Measurements from ENCODE around the gene ASNSD1. TPM values are rescaled to one million over a fixed set of nuclear protein-coding genes. Genes with fewer than 3 reads are reported as not detected.
"Not testable (repeated sequence)": the region's sequence is repeated elsewhere in the genome, so short reads cannot be mapped to it uniquely, and the experiment has no call there.

The ASNSD1 gene
- total and polyA plus RNA-seq, 7 experiments from 2014 or later, result 24.0 to 69.3 (median 44.8) TPM

GRCh38 chr2:189685540-189686229 is 24.4 kb downstream of the ASNSD1 start:
- Histone ChIP-seq H3K27ac (ENCODE audit: low read depth, low read length) (no peak overlapping the region), H3K9me3 (ENCODE audit: control insufficient read depth in 2 of 3, low read length in 3 of 3) (no peaks in the 10 kb centered on the region), H3K36me3 (ENCODE audit: control insufficient read depth in 2 of 3, insufficient read depth in 3 of 3, low read length in 3 of 3) (no peaks in the 10 kb centered on the region), H3K4me3 (ENCODE audit: low read length) (no peak overlapping the region), H3K27me3 (ENCODE audit: control insufficient read depth in 2 of 2, insufficient read depth in 2 of 2, low read length in 2 of 2) (no peaks in the 10 kb centered on the region), H3K4me1 (ENCODE audit: control insufficient read depth in 2 of 2, insufficient read depth in 2 of 2, low read length in 2 of 2) (peaks cover 3 to 6% of the 10 kb centered on the region in 2 donors)
- Mint-ChIP-seq H3K9me3 (peaks cover 0 to 4% (median 0%) of the 10 kb centered on the region in 11 donors), H3K4me1 (peaks cover 8 to 38% (median 20%) of the 10 kb centered on the region in 7 donors), H3K36me3 (peaks cover 0 to 9% (median 3%) of the 10 kb centered on the region in 5 donors), H3K27ac (peak overlapping the region in 2 of 9 donors; percentile 0 to 55), H3K4me3 (no peak overlapping the region), H3K27me3 (no peaks in the 10 kb centered on the region)
- POLR2A ChIA-PET, result interaction anchor here (0.6 kb wide), 1 partner anchor 15 kb away, joined by 5 read pairs; no protein-coding TSS in a partner anchor
- ATAC-seq (no peak), DNase-seq (no peak)
- intact Hi-C loops (cut with micrococcal nuclease), result loop anchor here in 1 of 2 donors (1.0 kb wide), 1 partner anchor 11 kb away; the partner anchor contains the start of gene ANKAR
- CTCF ChIA-PET, result interaction anchor here (1.2 to 1.5 kb wide), 3 partner anchors 10 to 24 kb away, joined by 4 to 6 read pairs (median 5); no protein-coding TSS in a partner anchor

GRCh38 chr2:189687796-189688195 is 26.5 kb downstream of the ASNSD1 start:
- H3K27ac ChIP-seq (ENCODE audit: low read depth, low read length); ATAC-seq; H3K27me3 Mint-ChIP-seq; H3K4me3 Mint-ChIP-seq; H3K4me3 ChIP-seq (ENCODE audit: low read length); H3K36me3 ChIP-seq (ENCODE audit: control insufficient read depth in 2 of 3, insufficient read depth in 3 of 3, low read length in 3 of 3); DNase-seq; H3K9me3 ChIP-seq (ENCODE audit: control insufficient read depth in 2 of 3, low read length in 3 of 3); POLR2A ChIA-PET; intact Hi-C loops (cut with micrococcal nuclease); H3K9me3 Mint-ChIP-seq; H3K27ac Mint-ChIP-seq; H3K4me1 ChIP-seq (ENCODE audit: control insufficient read depth in 2 of 2, insufficient read depth in 2 of 2, low read length in 2 of 2); H3K27me3 ChIP-seq (ENCODE audit: control insufficient read depth in 2 of 2, insufficient read depth in 2 of 2, low read length in 2 of 2): not testable (repeated sequence)
- H3K4me1 Mint-ChIP-seq, result peaks cover 8 to 30% (median 20%) of the 10 kb centered on the region in 7 donors
- CTCF ChIA-PET, result interaction anchor here (1.0 kb wide), 1 partner anchor 16 kb away, joined by 3 read pairs; no protein-coding TSS in a partner anchor
- H3K36me3 Mint-ChIP-seq, result peaks cover 0 to 10% (median 0%) of the 10 kb centered on the region in 5 donors

GRCh38 chr2:189696223-189696622 is 35.0 kb downstream of the ASNSD1 start:
- intact Hi-C loops (cut with micrococcal nuclease), result no loop called here
- Mint-ChIP-seq H3K9me3 (no peaks in the 10 kb centered on the region), H3K4me1 (peaks cover 0 to 8% (median 4%) of the 10 kb centered on the region in 7 donors)

GRCh38 chr2:189698020-189698887 is 37.0 kb downstream of the ASNSD1 start:
- H3K27ac Mint-ChIP-seq, result peak overlapping the region in 4 of 9 donors; percentile 15 to 72 (median 49)
- ChIA-PET POLR2A (interaction anchor here (0.8 to 1.1 kb wide), 3 partner anchors 36 to 39 kb away, joined by 3 to 4 read pairs (median 4); partner anchors contain the start of gene ASNSD1), CTCF (interaction anchor here (0.8 to 1.5 kb wide), 8 partner anchors 22 to 275 kb away, joined by 3 to 16 read pairs (median 3); no protein-coding TSS in a partner anchor)
- no peak overlapping the region for H3K27ac ChIP-seq (ENCODE audit: low read depth, low read length)
- intact Hi-C loops (cut with micrococcal nuclease), result loop anchor here (1.0 to 2.0 kb wide), 5 partner anchors 24 to 372 kb away; partner anchors contain the start of genes ANKAR (in 2 of the 2), ASNSD1 (in 2 of the 2), OSGEPL1 (in 1 of the 2) and SLC40A1 (in 1 of the 2)
- no peaks in the 10 kb centered on the region for H3K9me3 ChIP-seq (ENCODE audit: control insufficient read depth in 2 of 3, low read length in 3 of 3)
- H3K36me3 ChIP-seq (ENCODE audit: control insufficient read depth in 2 of 3, insufficient read depth in 3 of 3, low read length in 3 of 3), result no peaks in the 10 kb centered on the region
- no peak overlapping the region for H3K4me3 ChIP-seq (ENCODE audit: low read length)
- no peaks in the 10 kb centered on the region for H3K27me3 ChIP-seq (ENCODE audit: control insufficient read depth in 2 of 2, insufficient read depth in 2 of 2, low read length in 2 of 2)
- no peaks in the 10 kb centered on the region for H3K9me3 Mint-ChIP-seq
- H3K36me3 Mint-ChIP-seq, result peaks cover 0 to 4% (median 2%) of the 10 kb centered on the region in 5 donors
- ATAC-seq (peak; percentile 84), DNase-seq (peak in 7 of 9 donors; percentile 25 to 55 (median 51))
- H3K4me1 ChIP-seq (ENCODE audit: control insufficient read depth in 2 of 2, insufficient read depth in 2 of 2, low read length in 2 of 2), result no peaks in the 10 kb centered on the region
- H3K27me3 Mint-ChIP-seq, result no peaks in the 10 kb centered on the region
- H3K4me1 Mint-ChIP-seq, result peaks cover 0 to 8% (median 4%) of the 10 kb centered on the region in 7 donors
- peak overlapping the region in 6 of 10 donors; percentile 2 to 44 (median 21) for H3K4me3 Mint-ChIP-seq

More at GRCh38 chr2:189696223-189696622, 35.0 kb downstream of the ASNSD1 start:
- ATAC-seq, result no peak
- DNase-seq, result no peak
- H3K27ac ChIP-seq (ENCODE audit: low read depth, low read length), result no peak overlapping the region
- H3K27me3 ChIP-seq (ENCODE audit: control insufficient read depth in 2 of 2, insufficient read depth in 2 of 2, low read length in 2 of 2), result no peaks in the 10 kb centered on the region
- no peaks in the 10 kb centered on the region for H3K9me3 ChIP-seq (ENCODE audit: control insufficient read depth in 2 of 3, low read length in 3 of 3)
- POLR2A ChIA-PET, result interaction anchor here (1.1 to 2.4 kb wide), 6 partner anchors 16 to 256 kb away, joined by 3 to 12 read pairs (median 6); partner anchors contain the start of genes ANKAR, SLC40A1 and WDR75
- no peaks in the 10 kb centered on the region for H3K4me1 ChIP-seq (ENCODE audit: control insufficient read depth in 2 of 2, insufficient read depth in 2 of 2, low read length in 2 of 2)
- peaks cover 0 to 8% (median 4%) of the 10 kb centered on the region in 5 donors for H3K36me3 Mint-ChIP-seq
- H3K36me3 ChIP-seq (ENCODE audit: control insufficient read depth in 2 of 3, insufficient read depth in 3 of 3, low read length in 3 of 3), result no peaks in the 10 kb centered on the region
- CTCF ChIA-PET, result interaction anchor here (0.7 to 3.9 kb wide), 7 partner anchors 10 to 36 kb away, joined by 3 to 56 read pairs (median 5); partner anchors contain the start of genes ANKAR and ASNSD1
- no peak overlapping the region for H3K4me3 Mint-ChIP-seq
- H3K4me3 ChIP-seq (ENCODE audit: low read length), result no peak overlapping the region
- H3K27ac Mint-ChIP-seq, result peak overlapping the region in 2 of 9 donors; percentile 38 to 54
- no peaks in the 10 kb centered on the region for H3K27me3 Mint-ChIP-seq

- intact Hi-C loops (cut with micrococcal nuclease), result loop anchor here in 1 of 2 donors (5.0 kb wide), 1 partner anchor 47 kb away; no protein-coding TSS in a partner anchor
- Mint-ChIP-seq H3K4me1 (peaks cover 0 to 8% (median 4%) of the 10 kb centered on the region in 7 donors), H3K27ac (no peak overlapping the region), H3K36me3 (peaks cover 0 to 7% (median 0%) of the 10 kb centered on the region in 5 donors), H3K9me3 (no peaks in the 10 kb centered on the region), H3K4me3 (no peak overlapping the region), H3K27me3 (no peaks in the 10 kb centered on the region)
- H3K4me3 ChIP-seq (ENCODE audit: low read length), result no peak overlapping the region
- POLR2A ChIA-PET, result no interaction called here
- CTCF ChIA-PET, result interaction anchor here (1.3 to 3.1 kb wide), 2 partner anchors 40 to 62 kb away, joined by 4 to 25 read pairs; partner anchors contain the start of genes ASNSD1 and OSGEPL1
- H3K27ac ChIP-seq (ENCODE audit: low read depth, low read length), result no peak overlapping the region
- no peaks in the 10 kb centered on the region for H3K36me3 ChIP-seq (ENCODE audit: control insufficient read depth in 2 of 3, insufficient read depth in 3 of 3, low read length in 3 of 3)
- DNase-seq, result no peak
- H3K4me1 ChIP-seq (ENCODE audit: control insufficient read depth in 2 of 2, insufficient read depth in 2 of 2, low read length in 2 of 2), result no peaks in the 10 kb centered on the region
- ATAC-seq, result no peak
- H3K9me3 ChIP-seq (ENCODE audit: control insufficient read depth in 2 of 3, low read length in 3 of 3), result no peaks in the 10 kb centered on the region
- no peaks in the 10 kb centered on the region for H3K27me3 ChIP-seq (ENCODE audit: control insufficient read depth in 2 of 2, insufficient read depth in 2 of 2, low read length in 2 of 2)
Measured at GRCh38 chr2:189700681-189701080, 39.4 kb downstream of the ASNSD1 start.

- CTCF ChIA-PET, result interaction anchor here (1.2 to 3.1 kb wide), 2 partner anchors 28 to 42 kb away, joined by 3 to 25 read pairs; partner anchors contain the start of gene ASNSD1
- intact Hi-C loops (cut with micrococcal nuclease), result loop anchor here in 1 of 2 donors (5.0 kb wide), 1 partner anchor 45 kb away; no protein-coding TSS in a partner anchor
- DNase-seq (no peak), ATAC-seq (no peak)
- H3K27ac Mint-ChIP-seq, result no peak overlapping the region
- H3K27ac ChIP-seq (ENCODE audit: low read depth, low read length), result no peak overlapping the region
- no peaks in the 10 kb centered on the region for H3K36me3 ChIP-seq (ENCODE audit: control insufficient read depth in 2 of 3, insufficient read depth in 3 of 3, low read length in 3 of 3)
- H3K4me1 Mint-ChIP-seq, result peaks cover 0 to 8% (median 4%) of the 10 kb centered on the region in 7 donors
- H3K9me3 ChIP-seq (ENCODE audit: control insufficient read depth in 2 of 3, low read length in 3 of 3), result no peaks in the 10 kb centered on the region
- POLR2A ChIA-PET, result no interaction called here
- H3K36me3 Mint-ChIP-seq, result peaks cover 0 to 10% (median 3%) of the 10 kb centered on the region in 5 donors
- no peaks in the 10 kb centered on the region for H3K9me3 Mint-ChIP-seq
- H3K27me3 Mint-ChIP-seq, result no peaks in the 10 kb centered on the region
- no peaks in the 10 kb centered on the region for H3K27me3 ChIP-seq (ENCODE audit: control insufficient read depth in 2 of 2, insufficient read depth in 2 of 2, low read length in 2 of 2)
- H3K4me3 ChIP-seq (ENCODE audit: low read length), result no peak overlapping the region
- H3K4me1 ChIP-seq (ENCODE audit: control insufficient read depth in 2 of 2, insufficient read depth in 2 of 2, low read length in 2 of 2), result no peaks in the 10 kb centered on the region
- H3K4me3 Mint-ChIP-seq, result no peak overlapping the region
Measured at GRCh38 chr2:189702071-189702470, 40.8 kb downstream of the ASNSD1 start.
